Tibial nerve (tissue), 4 donors: ENCODE measurements around the gene FAM193A.

Experiments
- CTCF ChIP-seq, 5 experiments: fragments of 200-600 bp in 3 of 5; fragments of 450-650 bp in 2 of 5; sonication (generic) in 3 of 5; IDR thresholded peaks; one replicate each; pipeline ENCODE4 v1.5.1; 2016 to 2019; ENCODE audit warnings: antibody characterized with exemption in 5 of 5, mild to moderate bottlenecking in 3 of 5, moderate library complexity in 2 of 5
- EP300 ChIP-seq, 2 donors: sonication (generic); formaldehyde crosslinking; IDR thresholded peaks; one replicate each; pipeline ENCODE4 v1.6.1; 2017; ENCODE audit warnings: antibody characterized with exemption in 2 of 2, mild to moderate bottlenecking in 1 of 2
- POLR2A ChIP-seq, 2 donors: fragments of 450-650 bp; IDR thresholded peaks; one replicate each; pipeline ENCODE4 v1.6.1; 2017; ENCODE audit warnings: antibody characterized with exemption in 2 of 2, mild to moderate bottlenecking in 2 of 2, moderate library complexity in 2 of 2

GRCh38 chr4:2587213-2587823 lies 50.9 kb downstream of the FAM193A start:
- TF ChIP-seq CTCF (IDR thresholded peaks at IDR 0.05) (no peak), POLR2A (IDR thresholded peaks at IDR 0.05) (no peak), EP300 (IDR thresholded peaks at IDR 0.05) (no peak)
